Measurements from ENCODE around the gene PDE2A.

DNA sequence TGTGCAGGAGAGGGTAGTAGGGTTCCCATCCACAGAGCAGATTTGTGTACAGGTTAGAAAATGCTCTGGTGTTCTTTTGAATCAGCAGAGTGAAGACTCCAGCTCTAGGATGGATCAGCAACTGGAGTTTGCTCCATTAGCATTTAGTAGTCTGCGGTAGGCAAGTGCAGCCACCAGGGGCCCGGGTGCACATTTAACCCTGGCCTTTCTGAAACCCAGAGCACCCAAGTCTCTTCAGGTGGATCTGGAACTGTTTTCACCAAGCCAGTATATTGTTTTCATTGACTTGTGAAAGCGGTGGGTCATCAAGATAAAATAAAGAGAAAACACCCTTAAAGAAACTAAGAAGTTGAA lies 139.1 kb downstream of the PDE2A start:
- TF ChIP-seq, protein P1, sequence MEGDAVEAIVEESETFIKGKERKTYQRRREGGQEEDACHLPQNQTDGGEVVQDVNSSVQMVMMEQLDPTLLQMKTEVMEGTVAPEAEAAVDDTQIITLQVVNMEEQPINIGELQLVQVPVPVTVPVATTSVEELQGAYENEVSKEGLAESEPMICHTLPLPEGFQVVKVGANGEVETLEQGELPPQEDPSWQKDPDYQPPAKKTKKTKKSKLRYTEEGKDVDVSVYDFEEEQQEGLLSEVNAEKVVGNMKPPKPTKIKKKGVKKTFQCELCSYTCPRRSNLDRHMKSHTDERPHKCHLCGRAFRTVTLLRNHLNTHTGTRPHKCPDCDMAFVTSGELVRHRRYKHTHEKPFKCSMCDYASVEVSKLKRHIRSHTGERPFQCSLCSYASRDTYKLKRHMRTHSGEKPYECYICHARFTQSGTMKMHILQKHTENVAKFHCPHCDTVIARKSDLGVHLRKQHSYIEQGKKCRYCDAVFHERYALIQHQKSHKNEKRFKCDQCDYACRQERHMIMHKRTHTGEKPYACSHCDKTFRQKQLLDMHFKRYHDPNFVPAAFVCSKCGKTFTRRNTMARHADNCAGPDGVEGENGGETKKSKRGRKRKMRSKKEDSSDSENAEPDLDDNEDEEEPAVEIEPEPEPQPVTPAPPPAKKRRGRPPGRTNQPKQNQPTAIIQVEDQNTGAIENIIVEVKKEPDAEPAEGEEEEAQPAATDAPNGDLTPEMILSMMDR (IDR thresholded peaks at IDR 0.05): no peak
- no peak for TF ChIP-seq POLR2A (IDR thresholded peaks at IDR 0.05)
